GM19324 (cell line): ENCODE data around the gene MAP4K4.

Source experiments
- ATAC-seq: cut with Tn5 transposase; IDR thresholded peaks from one replicate; pipeline ENCODE4 v1.9.1; 2021; ENCODE audit warnings: mild to moderate bottlenecking, moderate library complexity; ENCODE audit not compliant: unreplicated experiment, low FRiP score

The MAP4K4 gene

GRCh38 chr2:101808006-101808562 is 110.6 kb downstream of the MAP4K4 start:
- ATAC-seq, result no peak

- ATAC-seq, result no peak
Observed at GRCh38 chr2:101809698-101810097, 112.2 kb downstream of the MAP4K4 start.

DNA sequence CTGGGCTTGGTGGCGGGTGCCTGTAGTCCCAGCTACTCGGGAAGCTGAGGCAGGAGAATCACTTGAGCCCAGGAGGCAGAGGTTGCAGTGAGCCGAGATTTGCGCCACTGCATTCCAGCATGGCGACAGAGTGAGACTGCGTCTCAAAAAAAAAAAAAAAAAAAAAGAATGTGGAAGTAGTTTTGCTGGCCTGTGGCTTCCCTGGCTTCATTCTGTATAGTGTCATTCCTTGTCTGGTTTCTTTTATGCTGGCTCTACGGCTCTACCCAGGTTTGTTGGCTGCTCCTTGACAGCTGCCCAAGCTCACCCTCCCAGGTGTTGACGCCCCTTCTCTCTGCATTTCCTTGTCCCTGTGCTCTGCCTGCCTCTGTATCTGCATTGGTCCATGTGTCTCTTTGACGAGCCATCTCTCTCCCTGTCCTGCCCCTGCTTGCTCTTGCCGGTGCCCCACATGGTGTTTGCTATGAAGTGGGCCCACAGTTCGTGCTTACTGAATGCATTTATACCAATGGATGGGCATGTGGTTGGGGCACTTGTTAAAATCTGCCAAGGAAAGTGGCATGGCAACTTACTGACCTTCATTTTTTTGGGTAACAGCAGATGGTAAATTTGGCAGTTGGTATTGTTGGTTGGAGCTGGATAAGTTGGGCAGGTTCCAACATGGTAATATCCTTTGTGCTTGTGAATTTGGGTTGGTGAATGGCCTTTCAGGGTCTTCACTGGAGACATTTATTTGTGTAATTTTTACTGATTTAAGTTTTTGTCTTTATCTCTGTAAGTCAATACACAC is 113.9 kb downstream of the MAP4K4 start:
- ATAC-seq, result no peak

DNA sequence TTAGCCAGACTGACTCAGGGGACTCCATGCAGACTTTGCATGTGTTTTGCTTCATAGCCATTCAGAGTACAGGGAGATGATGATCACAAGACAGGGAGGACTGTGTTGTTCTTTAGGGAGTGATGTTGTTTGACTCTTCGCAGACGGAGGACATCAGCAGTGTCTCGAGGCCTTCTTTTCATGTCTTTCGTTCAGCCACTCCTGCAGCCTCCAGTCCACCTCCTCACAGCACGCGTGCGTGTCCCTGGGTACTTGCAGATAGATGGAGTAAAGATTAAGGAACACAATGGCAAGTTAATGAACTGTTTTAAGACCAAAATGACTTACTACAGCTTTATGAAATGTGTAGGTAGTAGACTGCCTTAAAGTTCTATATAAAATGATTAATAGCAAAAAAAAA is 114.7 kb downstream of the MAP4K4 start:
- ATAC-seq, result no peak

- ATAC-seq, result no peak
Observed at GRCh38 chr2:101814752-101815151, 117.2 kb downstream of the MAP4K4 start.

GRCh38 chr2:101815154-101815553 is 117.6 kb downstream of the MAP4K4 start:
- ATAC-seq, result no peak

DNA sequence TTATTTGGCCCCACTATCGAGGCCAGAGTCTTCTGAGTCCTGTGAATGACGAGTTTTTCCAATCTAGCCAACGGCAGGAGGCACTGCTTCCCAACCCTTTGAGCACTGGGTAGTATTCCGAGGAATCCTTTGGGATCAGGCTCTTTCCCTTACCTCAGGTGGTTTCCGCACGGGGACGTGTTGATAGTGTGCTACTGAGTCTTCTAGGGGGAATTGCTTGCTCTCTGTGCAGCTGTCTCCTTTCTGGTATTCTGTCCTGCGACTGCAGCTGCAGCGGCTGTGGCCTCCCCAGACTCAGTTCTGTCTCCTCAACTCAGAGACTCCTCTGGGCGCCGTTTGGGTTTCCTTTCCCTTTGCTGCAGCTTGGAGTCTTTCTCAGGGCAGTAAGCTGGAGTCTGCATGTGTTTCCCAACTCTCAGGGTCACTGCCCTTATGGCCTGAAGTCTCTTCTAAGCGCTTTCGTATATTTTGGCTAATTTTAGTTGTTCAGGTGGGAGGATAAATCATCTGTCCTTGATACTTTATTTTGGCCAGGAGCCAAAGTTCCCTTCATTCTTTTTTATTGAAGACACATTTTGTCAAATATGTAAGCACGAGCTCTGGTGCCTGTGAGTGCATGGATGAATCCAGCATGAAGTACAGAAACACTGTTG is 118.4 kb downstream of the MAP4K4 start:
- no peak for ATAC-seq

DNA sequence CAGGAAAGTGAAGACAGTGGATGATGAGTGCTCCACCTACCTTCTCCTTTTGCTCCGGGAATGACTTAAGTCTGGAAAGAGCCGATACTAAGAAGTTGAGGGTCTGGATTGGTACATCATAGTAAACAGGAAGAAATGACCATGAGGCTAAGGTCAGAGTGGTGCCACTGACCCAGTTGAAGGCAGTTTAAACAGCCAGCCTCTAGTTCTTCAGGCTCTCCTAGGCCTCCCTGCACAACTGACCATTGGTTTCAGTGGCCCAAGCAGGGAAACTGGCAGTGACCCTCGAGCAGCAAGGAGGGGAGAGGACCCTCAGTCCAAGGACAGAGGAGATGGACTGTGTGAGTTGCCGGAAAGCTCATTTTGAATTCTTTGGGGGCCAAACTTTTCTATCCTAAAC is 119.1 kb downstream of the MAP4K4 start:
- no peak for ATAC-seq

GRCh38 chr2:101817481-101817880 is 120.0 kb downstream of the MAP4K4 start:
- ATAC-seq, result no peak

- no peak for ATAC-seq
Observed at GRCh38 chr2:101818531-101819451, 121.3 kb downstream of the MAP4K4 start.

DNA sequence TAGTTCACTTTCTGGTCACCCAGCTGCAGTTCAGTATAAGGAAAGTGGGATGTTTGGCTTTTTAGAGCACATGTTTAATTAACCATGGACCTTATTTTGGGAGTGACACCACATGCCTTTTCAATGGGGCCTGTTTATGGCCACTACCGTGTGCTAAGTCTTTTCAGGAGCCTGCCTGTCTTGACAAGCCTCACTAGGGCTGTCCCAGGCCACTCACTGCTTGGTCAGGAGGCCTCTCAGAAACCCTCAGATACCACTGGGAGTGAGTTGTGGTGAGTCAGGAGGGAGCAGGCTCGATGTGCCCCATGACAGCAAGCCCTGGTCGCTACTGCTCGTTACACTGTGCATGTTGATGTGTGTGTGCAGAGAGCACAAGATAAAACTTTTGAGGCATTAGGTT is 123.0 kb downstream of the MAP4K4 start:
- no peak for ATAC-seq

GRCh38 chr2:101821059-101821805 is 123.7 kb downstream of the MAP4K4 start:
- ATAC-seq, result no peak

DNA sequence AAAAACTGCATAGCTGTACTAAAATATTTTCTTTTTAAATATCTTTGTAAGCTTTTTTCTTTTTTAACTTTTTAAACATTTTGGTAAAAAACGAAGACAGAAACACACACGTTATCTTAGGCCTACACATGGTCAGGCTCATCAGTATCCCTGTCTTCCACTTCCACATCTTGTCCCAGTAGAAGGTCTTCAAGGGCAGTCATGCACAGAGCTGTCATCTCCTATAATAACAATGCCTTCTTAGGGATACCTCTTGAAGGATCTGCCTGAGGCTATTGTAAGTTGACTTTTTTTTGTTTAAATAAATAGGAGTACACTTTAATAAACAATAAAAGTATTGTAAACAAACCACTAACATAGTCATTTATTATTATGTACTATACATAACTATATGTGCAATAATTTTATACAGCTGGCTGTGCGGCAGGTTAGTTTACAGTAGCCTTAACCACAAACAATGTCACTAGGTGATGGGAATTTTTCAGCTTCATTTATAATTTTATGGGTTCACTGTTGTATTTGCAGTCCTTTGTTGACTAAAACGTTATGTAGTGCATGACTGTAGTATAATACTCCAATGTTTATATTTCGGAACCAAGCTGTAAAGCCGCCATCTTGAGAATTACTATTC is 124.4 kb downstream of the MAP4K4 start:
- no peak for ATAC-seq

GRCh38 chr2:101823347-101823791 is 125.9 kb downstream of the MAP4K4 start:
- no peak for ATAC-seq

GRCh38 chr2:101823859-101824258 is 126.4 kb downstream of the MAP4K4 start:
- ATAC-seq, result no peak

DNA sequence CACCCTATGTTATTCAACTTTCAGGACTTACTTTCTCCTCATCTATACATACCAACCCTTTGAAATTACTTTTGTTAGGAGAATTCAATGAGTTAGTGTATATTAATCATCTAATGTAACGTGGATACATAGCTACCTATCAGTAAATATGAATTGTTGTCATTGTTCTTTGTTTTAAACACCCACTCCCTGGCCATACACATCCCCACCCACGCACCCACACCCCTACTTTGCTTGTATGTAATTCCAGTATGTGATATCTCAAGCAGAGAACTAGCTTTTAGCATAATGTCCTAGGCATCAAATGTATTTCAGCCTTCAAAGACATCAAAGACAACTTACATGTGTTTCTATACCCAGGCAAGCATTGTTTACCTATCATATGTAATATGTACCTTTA is 129.2 kb downstream of the MAP4K4 start:
- no peak for ATAC-seq

- ATAC-seq, result no peak
Observed at GRCh38 chr2:101827246-101827645, 129.7 kb downstream of the MAP4K4 start.

DNA sequence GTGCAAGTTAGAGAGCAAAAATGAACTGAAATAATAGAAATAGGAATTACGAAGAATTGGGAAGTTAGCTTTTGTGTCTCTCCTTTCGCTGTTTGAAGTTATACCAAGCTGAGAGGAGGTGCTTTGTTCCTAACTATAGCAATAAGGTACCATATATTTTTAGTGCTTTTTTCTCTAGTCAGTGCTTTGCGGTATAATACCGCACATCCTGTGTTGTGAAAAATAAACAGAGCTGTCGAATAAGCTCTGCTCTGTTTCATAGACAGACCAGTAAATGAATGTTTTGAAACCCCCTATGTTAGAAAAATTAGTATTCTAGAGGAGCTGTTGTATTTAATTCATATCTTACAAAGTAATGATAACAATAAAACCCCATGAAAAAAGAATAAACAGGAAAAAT is 130.8 kb downstream of the MAP4K4 start:
- no peak for ATAC-seq

- no peak for ATAC-seq
Observed at GRCh38 chr2:101828673-101829334, 131.3 kb downstream of the MAP4K4 start.
